SW480 (cell line): Measurements from ENCODE around the gene ACSS1.

ENCODE experiments used
- DNase-seq: peaks from one replicate; pipeline ENCODE4 v3.0.0-alpha.2; 2016; ENCODE audit warnings: low spot score

ACSS1 gene

DNA sequence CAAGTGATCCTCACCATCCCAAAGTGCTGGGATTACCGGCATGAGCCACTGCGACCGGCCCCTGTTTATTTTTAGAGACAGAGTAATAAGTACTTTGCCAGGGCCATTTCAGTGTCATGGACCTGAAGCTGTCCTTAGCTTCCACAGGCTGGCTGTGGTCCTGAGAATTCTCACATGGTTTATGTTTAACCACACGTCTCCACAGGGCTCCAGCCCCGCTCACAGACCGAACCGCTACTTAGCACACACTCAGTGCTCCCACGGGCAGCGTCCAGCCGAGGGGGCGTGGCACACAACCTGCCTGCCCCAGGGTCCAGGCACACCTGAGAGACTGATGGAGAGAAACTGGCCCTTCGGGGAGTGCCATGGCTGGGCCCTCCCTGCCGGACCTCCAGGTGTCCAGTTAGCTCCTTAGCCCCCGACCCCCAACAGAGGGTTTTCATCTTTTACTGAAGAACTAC, 11.7 kb downstream of the ACSS1 start:
- DNase-seq: no peak

DNA sequence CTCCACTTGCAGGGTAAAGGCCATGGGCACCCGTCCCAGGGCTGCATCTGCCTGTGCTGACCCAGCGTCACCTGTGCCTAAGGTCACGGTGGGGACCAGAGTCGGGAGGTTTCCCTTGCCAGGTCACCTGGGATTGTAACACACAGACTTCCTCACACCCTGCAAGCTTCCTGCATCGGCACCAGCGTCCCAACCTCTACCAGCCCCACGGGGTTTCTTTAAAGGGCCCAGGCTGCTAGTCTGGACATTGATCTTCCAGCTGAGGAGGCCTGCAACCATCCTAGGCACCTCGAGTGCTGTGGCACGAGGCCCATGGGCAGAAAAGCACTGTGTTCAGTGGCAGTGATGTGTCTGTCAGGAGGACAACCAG, 12.6 kb downstream of the ACSS1 start:
- DNase-seq: no peak

GRCh38 chr20:25044660-25045342, 13.1 kb downstream of the ACSS1 start:
- DNase-seq: no peak

- DNase-seq: no peak
These were observed 13.7 kb downstream of the ACSS1 start for GRCh38 chr20:25044261-25044560.

DNA sequence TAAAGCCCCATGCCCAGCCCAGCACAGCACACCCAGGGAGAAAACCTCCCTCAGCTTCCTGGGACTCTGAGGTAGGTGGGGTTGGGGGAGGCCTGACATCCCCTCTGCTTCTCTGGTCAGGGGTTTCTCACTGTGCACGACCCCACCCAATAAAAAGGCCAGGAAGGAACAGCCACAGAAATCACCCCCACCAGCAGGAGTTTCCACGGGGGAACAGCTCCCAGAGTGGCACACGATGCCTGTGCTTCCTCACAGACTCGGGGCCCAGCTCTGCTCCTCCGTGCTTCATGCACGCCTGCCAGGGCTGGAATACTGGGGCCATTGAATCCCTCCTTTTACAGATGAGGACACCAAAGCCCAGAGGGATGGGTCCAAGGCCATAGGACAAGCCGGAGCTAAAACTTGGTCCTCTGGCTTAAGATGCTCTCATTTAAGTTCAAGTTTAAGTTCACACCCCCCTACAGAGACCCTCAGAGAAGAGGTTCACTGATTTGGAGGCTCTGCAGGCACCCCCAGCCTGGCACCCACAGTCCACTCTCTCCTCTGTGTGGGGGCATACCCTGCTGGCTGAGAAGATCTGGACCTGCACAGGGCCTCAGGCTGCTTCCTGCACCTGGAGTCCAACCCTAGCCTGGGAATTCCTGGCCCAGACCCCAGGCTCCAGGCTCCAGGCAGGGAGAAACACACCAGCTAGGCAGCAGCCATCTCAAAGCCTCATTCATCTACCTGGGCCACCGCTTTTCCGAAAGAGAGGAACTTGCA, 14.3 kb downstream of the ACSS1 start:
- DNase-seq: no peak

DNA sequence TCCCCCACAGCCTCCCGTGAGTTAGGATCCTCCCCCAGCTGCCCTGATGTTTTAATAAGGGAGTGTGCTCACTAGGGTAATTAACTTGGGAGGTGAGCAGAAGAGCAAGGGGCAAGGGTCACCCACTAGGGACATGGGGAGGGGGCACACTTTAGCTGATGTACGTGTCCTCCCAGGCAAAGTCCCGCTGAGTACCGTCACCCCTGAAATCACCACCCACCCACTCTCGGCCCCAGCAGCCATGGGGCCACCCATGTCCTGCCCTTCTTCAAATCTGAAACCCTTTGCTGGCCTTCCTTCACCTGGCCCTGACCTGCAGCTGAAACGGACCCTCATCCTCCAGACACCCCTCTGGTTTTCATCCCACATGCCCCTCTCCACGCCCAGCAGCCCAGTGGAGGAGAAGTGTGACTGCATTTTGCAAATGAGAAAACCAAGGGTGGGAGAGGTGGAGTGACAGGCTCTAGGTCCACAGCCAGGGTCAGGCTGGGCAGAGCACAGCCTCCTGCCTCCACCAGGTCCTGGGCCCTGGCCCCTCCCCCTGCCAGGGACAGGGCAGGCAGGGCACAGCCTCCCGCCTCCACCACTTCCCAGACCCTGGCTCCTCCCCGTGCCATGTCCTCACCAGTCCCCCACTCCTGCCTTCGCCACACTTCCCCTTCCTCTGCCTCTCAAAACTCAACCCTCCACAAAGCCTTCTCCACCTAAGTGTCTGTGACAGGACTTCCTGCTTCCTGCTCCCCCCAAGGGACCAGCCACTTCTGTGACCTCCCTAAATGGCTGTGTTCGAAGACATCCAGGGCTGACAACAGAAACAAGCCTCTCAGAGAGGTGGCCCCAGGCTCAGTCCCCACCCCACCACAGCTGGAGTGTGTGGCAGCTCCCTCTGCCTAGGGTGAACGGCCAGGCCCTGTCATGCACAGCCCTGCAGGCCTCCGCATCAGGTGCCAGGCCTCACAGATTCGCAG, 15.1 kb downstream of the ACSS1 start:
- DNase-seq: no peak

- DNase-seq: no peak
These were observed 16.0 kb downstream of the ACSS1 start for GRCh38 chr20:25041813-25042530.

DNA sequence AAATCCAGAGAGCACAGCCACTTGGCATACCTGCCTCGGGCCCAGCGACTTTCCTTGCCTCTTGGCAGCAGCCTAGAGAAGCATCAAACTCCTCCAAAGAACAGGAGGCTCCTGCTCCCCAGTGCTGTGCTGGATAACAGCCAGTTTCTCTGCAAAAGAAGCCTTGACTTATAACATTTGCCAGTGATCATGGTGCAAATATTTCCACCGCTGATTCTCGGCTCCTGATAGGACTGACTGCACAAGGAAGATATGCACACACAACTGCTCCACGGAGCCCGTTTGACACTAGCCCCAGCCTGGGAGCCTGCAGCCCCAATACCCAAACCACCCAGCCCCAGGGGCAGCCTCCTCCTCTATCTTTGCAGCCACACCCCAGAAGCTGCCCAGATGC, 17.5 kb downstream of the ACSS1 start:
- DNase-seq: no peak

DNA sequence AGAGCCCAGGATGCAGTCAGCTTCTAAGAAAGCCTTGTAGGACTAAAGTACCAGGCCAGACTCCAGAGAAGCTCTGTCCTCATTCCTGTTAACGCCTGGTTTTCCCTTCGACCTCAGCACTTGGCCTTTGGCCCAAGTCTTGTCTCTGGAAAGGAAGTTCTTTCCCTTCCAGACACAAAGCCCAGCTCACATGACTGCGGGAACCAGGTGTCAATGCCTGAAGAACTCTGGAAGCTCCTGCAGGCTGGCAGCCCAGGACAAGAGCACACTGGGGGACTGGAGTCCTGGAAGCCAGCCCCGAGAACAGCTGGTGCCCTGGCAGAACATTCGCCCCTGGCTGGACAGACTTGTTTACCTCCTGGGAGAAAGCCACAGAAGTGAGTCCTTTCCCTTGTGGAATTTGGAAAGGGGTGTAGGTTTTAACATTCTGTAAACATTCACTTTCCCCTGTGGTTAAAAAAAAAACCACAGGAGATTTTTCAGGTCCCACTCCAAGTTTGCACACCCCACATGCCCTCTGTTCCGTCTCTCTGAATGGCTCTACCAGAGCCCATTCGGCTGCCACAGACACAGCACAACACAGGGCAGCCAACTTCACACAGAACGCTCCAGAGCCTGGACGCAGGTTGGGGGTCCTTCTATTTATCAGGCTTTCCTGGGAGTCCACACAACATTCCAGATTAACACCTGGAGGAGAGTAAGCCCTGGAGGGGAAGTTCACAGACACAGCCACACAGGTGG, 18.1 kb downstream of the ACSS1 start:
- DNase-seq: no peak

DNA sequence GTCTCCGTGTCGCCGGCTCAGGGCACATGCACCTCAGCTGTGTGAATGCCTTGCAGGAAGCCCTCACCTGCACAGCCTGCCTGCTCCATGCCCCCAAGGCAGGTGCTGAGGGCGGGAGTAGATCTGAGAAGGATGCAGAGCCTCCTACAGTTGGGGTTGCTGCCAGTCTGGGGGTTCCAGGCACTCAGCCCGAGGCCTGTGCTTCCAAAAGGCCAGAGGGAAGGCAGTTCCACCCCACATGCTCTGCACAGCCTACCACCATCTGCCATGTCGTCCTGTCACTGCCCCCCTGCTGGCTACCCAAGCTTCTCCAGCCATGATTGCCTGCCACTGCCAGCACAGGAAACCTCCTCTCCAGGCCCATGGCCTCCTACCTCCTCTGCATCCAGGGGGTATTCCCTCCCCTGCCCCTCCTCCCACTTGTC, 19.3 kb downstream of the ACSS1 start:
- no peak for DNase-seq

DNA sequence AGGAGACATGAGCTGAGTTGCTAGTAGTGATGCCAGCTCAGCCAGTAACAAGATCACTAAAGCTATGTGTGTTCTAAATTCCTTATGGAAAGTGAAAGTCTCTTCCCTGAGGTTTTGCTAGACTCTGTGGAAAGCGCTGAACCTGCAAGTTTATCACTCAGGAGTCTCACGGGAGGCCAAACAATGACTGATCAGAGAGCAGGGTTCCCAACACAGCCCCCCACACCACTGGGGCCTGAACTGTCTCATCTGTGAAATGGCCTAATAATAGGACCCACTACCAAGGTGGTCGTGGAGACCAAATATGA, 19.9 kb downstream of the ACSS1 start:
- no peak for DNase-seq

DNA sequence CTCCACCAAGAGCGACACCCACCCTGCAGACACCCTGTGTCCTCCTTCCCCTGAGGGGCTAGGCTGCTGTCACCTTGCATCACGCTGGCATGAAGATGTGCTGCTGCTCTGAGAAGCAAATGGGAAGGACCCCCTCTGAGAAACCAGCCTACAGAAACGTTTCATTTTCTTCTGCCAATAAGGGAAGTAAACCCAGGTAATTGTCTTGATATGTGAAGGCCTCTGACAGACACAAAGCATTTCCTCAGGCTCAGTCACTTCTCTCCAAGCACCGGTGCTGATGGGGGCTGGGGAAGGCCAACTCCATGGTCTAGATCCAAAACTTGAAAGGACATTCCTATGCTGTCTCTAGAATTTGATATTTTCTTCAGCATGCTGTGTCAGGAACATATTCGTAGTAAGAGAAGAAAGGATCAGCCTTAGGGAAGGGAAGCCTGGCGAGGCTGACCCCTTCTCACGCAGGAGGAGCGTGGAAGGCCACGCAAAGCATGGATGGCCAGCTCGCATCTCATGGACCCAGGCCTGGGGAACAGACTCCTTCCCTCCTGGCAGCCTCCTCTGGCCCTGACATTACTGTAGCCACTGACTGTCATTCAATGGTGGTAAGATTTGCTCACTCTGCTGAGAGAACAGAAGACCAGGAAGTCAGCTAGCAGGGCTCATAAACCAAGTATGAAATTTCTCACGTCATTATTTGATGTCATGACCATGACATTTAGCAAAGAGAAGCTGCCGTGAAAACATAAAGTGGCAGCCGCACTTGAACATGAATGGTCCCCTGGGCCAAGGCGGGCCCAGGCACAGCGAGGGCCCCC, 20.4 kb downstream of the ACSS1 start:
- no peak for DNase-seq

GRCh38 chr20:25036331-25036936, 21.5 kb downstream of the ACSS1 start:
- DNase-seq: no peak

DNA sequence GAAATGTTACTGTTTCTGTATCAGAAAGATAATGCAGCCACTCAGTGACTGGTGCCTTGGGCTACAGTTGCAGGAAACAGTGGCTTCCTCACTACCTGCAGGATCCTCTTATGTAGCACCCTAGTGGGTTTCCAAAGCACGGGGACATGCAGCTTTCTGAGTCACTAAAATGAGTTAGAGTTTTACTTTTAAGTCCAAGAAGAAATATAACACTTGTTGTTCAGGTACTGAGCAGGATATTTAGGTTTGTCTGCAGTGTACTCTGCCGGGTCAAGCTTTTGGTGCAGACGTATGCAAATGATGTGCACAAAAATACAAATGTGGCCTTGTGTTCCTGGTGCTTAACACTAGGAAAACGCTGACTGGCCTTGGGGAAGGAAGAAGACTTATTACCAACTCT, 22.0 kb downstream of the ACSS1 start:
- DNase-seq: no peak

- no peak for DNase-seq
These were observed 24.0 kb downstream of the ACSS1 start for GRCh38 chr20:25033924-25034300.

DNA sequence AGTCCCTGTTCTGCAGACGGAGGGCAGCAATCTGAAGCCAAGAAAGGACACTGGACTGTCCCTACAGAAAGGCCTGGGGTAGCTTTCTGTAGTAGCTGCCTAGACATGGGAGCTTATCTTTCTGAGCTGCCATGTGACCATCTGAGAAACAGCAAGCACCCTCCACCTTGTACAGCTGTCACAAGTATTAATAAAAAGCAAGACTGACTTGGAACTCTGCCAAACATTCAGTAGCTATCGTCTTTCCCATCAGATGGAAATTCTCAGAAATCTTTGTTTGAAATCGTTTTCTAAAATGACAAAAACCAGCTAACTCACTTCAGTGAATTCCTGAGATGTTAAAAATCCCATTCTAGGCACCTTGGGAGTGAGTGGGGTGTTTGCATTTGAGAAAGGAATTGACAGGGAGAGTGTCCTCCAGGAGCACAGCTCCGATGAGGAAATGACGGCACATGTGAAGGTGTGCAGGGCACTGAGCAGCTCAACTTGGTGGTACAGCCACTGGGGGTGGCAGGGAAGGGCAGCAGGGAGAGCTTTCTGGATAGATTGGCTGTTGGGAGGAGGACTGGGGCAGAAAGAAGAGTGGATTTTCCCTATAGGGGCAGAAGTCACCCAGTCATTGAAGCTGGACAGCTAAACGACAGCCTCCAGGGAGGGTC, 24.5 kb downstream of the ACSS1 start:
- DNase-seq: peak; percentile 38

DNA sequence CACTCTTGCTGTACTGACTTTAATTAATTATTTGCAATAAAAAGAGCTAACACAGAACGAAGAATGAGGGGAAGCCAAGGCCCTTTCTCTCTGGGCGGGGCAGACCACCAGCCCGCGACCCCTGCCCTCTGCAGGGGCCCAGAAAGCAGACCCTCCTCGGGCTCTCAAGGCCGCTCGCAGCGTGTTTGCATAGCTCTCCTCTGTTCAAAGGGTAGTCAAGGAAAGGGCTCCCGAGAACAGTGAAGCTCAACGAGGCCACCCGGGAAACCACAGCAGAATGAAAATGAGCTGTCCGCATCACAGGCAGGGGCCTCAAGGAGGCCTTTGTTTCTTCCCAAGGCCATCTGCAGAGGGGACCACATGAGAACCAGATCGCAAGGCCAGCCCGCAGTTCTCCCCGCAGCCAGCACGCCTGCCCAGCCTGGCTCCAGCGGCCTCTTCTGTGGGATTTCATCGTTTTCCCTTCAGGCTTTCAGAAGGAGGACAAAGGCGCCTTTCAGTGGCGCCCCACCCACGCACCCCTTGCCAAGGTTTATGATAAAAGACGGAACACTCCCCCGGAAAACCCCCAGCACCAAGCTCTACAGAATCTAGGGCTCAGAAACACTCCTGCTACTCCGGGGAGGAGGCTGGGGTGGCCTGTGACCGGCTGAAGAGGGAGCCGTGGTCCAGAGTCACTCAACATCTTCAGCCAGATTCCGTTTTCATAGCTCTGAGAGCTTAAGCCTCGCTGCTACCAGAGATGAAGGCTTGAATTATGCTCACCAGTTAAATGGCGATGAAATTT, 25.3 kb downstream of the ACSS1 start:
- peak; percentile 89 for DNase-seq

DNA sequence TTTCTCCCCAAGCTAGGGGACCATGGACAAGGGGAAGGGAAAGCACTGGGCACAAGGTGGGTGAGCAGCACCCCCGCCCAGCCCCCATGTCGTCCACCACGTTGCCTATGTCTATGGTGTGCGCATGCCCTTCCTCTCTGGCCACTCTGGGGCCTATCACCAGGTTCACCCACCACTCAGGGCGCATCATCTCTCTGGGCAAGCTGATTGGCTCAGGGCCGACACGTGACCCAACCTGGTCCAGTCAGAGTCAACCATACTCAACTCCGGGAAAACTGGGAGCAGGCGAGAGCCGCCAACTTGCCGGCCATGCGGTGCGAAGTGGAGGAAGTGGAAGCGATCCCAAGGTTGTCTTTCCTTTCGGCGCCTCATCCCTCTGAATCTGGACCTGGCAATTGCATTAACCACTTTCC, 25.9 kb downstream of the ACSS1 start:
- DNase-seq: no peak

DNA sequence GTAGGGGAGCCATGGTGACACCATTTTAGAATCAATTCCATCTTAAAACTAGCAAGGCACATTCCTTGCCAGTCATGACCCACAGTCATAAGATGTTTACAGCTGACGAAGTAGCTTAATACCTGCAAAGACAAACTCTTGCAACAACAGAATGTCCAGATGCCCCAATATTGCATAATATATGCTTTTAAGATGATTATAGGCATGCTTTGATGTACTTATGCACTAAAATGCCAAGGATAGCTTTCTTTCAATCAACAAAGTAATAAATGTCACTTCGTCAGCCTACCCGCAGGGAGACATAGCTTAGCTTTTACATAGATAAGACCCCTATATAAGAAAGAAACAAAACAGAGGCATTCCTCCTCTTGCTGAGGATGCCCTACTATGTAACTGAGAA, 26.7 kb downstream of the ACSS1 start:
- no peak for DNase-seq
